SK-N-SH treated with all-trans-retinoic acid at 6 μM for 48 hours (cell line): ENCODE results near the gene CPNE2.

ENCODE experiments used
- ATAC-seq: fragments of 200-7000 bp; cut with Tn5 transposase; 3 replicates; pipeline ENCODE4 v1.9.1; 2020; ENCODE audit warnings: mild to moderate bottlenecking, moderate library complexity
- ARNTL ChIP-seq: fragments of 450-650 bp; formaldehyde crosslinking; IDR thresholded peaks from 2 replicates; pipeline ENCODE4 v1.5.0; 2020; ENCODE audit warnings: low read depth, mild to moderate bottlenecking, moderate library complexity, borderline replicate concordance
- CSDC2 ChIP-seq: fragments of 250-450 bp; sonication (Bioruptor Pico); IDR thresholded peaks from 2 replicates; pipeline ENCODE4 v1.5.0; 2020; ENCODE audit warnings: mild to moderate bottlenecking, moderate library complexity
- CSRNP3 ChIP-seq: fragments of 250-450 bp; sonication (Bioruptor Pico); IDR thresholded peaks from 2 replicates; pipeline ENCODE4 v1.5.1; 2021; ENCODE audit warnings: mild to moderate bottlenecking, moderate library complexity
- GLIS3 ChIP-seq: fragments of 250-450 bp; sonication (Bioruptor Pico); IDR thresholded peaks from 2 replicates; pipeline ENCODE4 v1.5.0; 2020; ENCODE audit warnings: mild to moderate bottlenecking, moderate library complexity
- ISL1 ChIP-seq: fragments of 250-450 bp; sonication (Bioruptor Pico); IDR thresholded peaks from 2 replicates; pipeline ENCODE4 v2.1.2; 2022; ENCODE audit warnings: mild to moderate bottlenecking, moderate library complexity
- OSR1 ChIP-seq: fragments of 250-450 bp; sonication (Bioruptor Pico); IDR thresholded peaks from 2 replicates; pipeline ENCODE4 v1.8.0; 2022; ENCODE audit warnings: moderate library complexity, mild to moderate bottlenecking, inconsistent platforms
- PATZ1 ChIP-seq: fragments of 250-450 bp; sonication (Bioruptor Pico); IDR thresholded peaks from 2 replicates; pipeline ENCODE4 v1.8.0; 2020; ENCODE audit warnings: mild to moderate bottlenecking, moderate library complexity, borderline replicate concordance
- POU6F1 ChIP-seq: fragments of 250-450 bp; sonication (Bioruptor Pico); IDR thresholded peaks from 2 replicates; pipeline ENCODE4 v1.8.0; 2021; ENCODE audit warnings: low read depth, mild to moderate bottlenecking, moderate library complexity, borderline replicate concordance
- PPARA ChIP-seq: fragments of 250-450 bp; sonication (Bioruptor Pico); IDR thresholded peaks from 2 replicates; pipeline ENCODE4 v1.5.0; 2020; ENCODE audit warnings: mild to moderate bottlenecking, borderline replicate concordance
- SNAI2 ChIP-seq: fragments of 250-450 bp; sonication (Bioruptor Pico); IDR thresholded peaks from 2 replicates; pipeline ENCODE4 v1.5.0; 2020; ENCODE audit warnings: mild to moderate bottlenecking, moderate library complexity
- TOX ChIP-seq: fragments of 250-450 bp; sonication (Bioruptor Pico); IDR thresholded peaks from 2 replicates; pipeline ENCODE4 v1.8.0; 2021; ENCODE audit warnings: mild to moderate bottlenecking, moderate library complexity, borderline replicate concordance
- TSHZ2 ChIP-seq: fragments of 250-450 bp; sonication (Bioruptor Pico); IDR thresholded peaks from 2 replicates; pipeline ENCODE4 v1.5.0; 2020; ENCODE audit warnings: mild to moderate bottlenecking, moderate library complexity
- ZC3H10 ChIP-seq: fragments of 250-450 bp; sonication (Bioruptor Pico); IDR thresholded peaks from 2 replicates; pipeline ENCODE4 v1.5.1; 2021; ENCODE audit warnings: mild to moderate bottlenecking, moderate library complexity
- ZFP3 ChIP-seq: fragments of 250-450 bp; sonication (Bioruptor Pico); IDR thresholded peaks from 2 replicates; pipeline ENCODE4 v1.5.0; 2020; ENCODE audit warnings: mild to moderate bottlenecking, moderate library complexity
- ZFP30 ChIP-seq: fragments of 450-650 bp; formaldehyde crosslinking; IDR thresholded peaks from 2 replicates; pipeline ENCODE4 v1.5.0; 2022; ENCODE audit warnings: mild to moderate bottlenecking, moderate library complexity
- ZNF565 ChIP-seq: fragments of 450-650 bp; formaldehyde crosslinking; conservative IDR thresholded peaks from 2 replicates; pipeline ENCODE4 v1.5.0; 2020; ENCODE audit warnings: low read depth, mild to moderate bottlenecking, moderate library complexity
- ZNF70 ChIP-seq: fragments of 450-650 bp; formaldehyde crosslinking; IDR thresholded peaks from 2 replicates; pipeline ENCODE4 v1.5.0; 2020; ENCODE audit warnings: mild to moderate bottlenecking, moderate library complexity
- ZNF8 ChIP-seq: fragments of 450-650 bp; formaldehyde crosslinking; IDR thresholded peaks from 2 replicates; pipeline ENCODE4 v1.5.0; 2020; ENCODE audit warnings: mild to moderate bottlenecking, moderate library complexity

The CPNE2 gene

GRCh38 chr16:57093666-57094564 is 1.5 kb downstream of the CPNE2 start:
- no peak for TF ChIP-seq PPARA
- TF ChIP-seq ARNTL (CRISPR knock-in tag): no peak
- no peak for TF ChIP-seq ZNF70 (CRISPR knock-in tag)
- TF ChIP-seq ZNF8 (CRISPR knock-in tag): no peak
- no peak for TF ChIP-seq ZFP30 (CRISPR knock-in tag)
- TF ChIP-seq OSR1 (CRISPR knock-in tag): no peak
- no peak for TF ChIP-seq POU6F1 (CRISPR knock-in tag)
- no peak for TF ChIP-seq CSRNP3 (CRISPR knock-in tag)
- no peak for TF ChIP-seq ZC3H10 (CRISPR knock-in tag)
- no peak for TF ChIP-seq SNAI2
- TF ChIP-seq ISL1: no peak
- no peak for TF ChIP-seq ZNF565 (CRISPR knock-in tag)
- ATAC-seq: no peak

- no peak for ATAC-seq
- no peak for TF ChIP-seq CSDC2 (CRISPR knock-in tag)
- no peak for TF ChIP-seq ZNF8 (CRISPR knock-in tag)
- no peak for TF ChIP-seq GLIS3 (CRISPR knock-in tag)
- TF ChIP-seq POU6F1 (CRISPR knock-in tag): no peak
- TF ChIP-seq TOX (CRISPR knock-in tag): no peak
- no peak for TF ChIP-seq ZFP3
- TF ChIP-seq ISL1: no peak
- TF ChIP-seq ZNF565 (CRISPR knock-in tag): no peak
- no peak for TF ChIP-seq PPARA
- no peak for TF ChIP-seq ARNTL (CRISPR knock-in tag)
- TF ChIP-seq PATZ1 (CRISPR knock-in tag): no peak
- TF ChIP-seq ZNF70 (CRISPR knock-in tag): no peak
- no peak for TF ChIP-seq OSR1 (CRISPR knock-in tag)
These were observed 2.5 kb downstream of the CPNE2 start for GRCh38 chr16:57094911-57095310.

- TF ChIP-seq ARNTL (CRISPR knock-in tag): no peak
- no peak for TF ChIP-seq OSR1 (CRISPR knock-in tag)
- TF ChIP-seq TSHZ2: no peak
- no peak for TF ChIP-seq CSRNP3 (CRISPR knock-in tag)
- no peak for ATAC-seq
These were observed 3.8 kb downstream of the CPNE2 start for GRCh38 chr16:57096192-57096591.
